ENCODE data around the gene MYDGF.
A peak's percentile ranks its signal among the peaks of the same experiment; 100 is the strongest.

Gene MYDGF

DNA sequence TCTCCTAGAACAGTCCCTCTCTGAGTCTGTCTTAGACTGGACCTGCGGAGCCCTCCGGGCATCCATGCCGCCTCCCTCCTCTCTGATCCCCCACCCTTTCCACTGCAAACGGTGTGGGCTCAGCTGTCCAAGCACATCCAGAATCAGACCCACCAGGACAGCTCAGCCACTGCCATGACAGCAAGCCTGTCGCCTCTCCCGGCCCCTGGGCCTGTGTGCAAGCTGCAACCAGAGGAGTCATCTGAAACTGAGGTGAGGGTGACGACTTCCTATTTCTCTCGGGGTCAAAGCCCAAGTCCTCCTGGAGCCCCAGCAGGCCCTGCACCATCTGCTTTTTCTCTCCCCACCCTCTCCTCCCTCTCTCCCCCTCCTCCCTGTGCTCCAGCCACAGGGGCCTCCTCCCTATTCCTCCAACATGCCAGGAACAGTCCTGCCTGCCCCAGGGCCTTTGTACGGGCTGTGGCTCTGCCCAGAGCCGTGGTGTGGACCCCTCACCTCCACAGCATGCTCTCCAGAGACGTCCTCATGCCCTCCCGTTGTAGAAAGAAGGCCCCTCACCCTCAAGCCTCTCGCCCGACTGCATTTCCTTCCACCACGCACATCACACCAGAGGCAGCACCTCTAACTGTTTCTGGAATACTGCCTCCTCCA, 23.5 kb upstream of the MYDGF start:
- peak overlapping the region; percentile 100 for H3K27ac ChIP-seq
- DNase-seq (ENCODE audit: low spot score) = no peak
- POLR2A ChIA-PET (ENCODE audit: low non-redundant PET) = no interaction called here
- TF ChIP-seq, protein P1, sequence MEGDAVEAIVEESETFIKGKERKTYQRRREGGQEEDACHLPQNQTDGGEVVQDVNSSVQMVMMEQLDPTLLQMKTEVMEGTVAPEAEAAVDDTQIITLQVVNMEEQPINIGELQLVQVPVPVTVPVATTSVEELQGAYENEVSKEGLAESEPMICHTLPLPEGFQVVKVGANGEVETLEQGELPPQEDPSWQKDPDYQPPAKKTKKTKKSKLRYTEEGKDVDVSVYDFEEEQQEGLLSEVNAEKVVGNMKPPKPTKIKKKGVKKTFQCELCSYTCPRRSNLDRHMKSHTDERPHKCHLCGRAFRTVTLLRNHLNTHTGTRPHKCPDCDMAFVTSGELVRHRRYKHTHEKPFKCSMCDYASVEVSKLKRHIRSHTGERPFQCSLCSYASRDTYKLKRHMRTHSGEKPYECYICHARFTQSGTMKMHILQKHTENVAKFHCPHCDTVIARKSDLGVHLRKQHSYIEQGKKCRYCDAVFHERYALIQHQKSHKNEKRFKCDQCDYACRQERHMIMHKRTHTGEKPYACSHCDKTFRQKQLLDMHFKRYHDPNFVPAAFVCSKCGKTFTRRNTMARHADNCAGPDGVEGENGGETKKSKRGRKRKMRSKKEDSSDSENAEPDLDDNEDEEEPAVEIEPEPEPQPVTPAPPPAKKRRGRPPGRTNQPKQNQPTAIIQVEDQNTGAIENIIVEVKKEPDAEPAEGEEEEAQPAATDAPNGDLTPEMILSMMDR (conservative IDR thresholded peaks at IDR 0.05; ENCODE audit: low read depth) = no peak
- CTCF ChIA-PET = interaction anchor here (0.7 kb wide), 1 partner anchor 64 kb away, joined by 3 read pairs; no protein-coding TSS in a partner anchor

DNA sequence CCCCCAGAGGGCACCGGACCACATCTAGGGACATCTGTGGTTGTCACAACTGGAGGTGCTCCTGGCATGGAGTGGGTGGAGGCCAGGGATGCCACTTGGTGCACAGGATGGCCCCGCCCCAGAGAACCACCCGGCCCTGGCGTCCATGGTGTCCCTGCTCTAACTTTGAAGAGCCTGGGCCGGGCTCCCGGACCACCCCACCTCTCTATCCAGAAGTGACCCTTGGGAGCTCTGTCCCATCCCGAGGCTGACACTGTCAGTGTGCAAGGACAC, 22.9 kb upstream of the MYDGF start:
- TF ChIP-seq, protein P1 (conservative IDR thresholded peaks at IDR 0.05; ENCODE audit: low read depth) = no peak
- DNase-seq (ENCODE audit: low spot score) = no peak
- H3K27ac ChIP-seq = peak overlapping the region; percentile 100
- POLR2A ChIA-PET (ENCODE audit: low non-redundant PET) = no interaction called here
- CTCF ChIA-PET = interaction anchor here (0.7 kb wide), 1 partner anchor 63 kb away, joined by 3 read pairs; no protein-coding TSS in a partner anchor

DNA sequence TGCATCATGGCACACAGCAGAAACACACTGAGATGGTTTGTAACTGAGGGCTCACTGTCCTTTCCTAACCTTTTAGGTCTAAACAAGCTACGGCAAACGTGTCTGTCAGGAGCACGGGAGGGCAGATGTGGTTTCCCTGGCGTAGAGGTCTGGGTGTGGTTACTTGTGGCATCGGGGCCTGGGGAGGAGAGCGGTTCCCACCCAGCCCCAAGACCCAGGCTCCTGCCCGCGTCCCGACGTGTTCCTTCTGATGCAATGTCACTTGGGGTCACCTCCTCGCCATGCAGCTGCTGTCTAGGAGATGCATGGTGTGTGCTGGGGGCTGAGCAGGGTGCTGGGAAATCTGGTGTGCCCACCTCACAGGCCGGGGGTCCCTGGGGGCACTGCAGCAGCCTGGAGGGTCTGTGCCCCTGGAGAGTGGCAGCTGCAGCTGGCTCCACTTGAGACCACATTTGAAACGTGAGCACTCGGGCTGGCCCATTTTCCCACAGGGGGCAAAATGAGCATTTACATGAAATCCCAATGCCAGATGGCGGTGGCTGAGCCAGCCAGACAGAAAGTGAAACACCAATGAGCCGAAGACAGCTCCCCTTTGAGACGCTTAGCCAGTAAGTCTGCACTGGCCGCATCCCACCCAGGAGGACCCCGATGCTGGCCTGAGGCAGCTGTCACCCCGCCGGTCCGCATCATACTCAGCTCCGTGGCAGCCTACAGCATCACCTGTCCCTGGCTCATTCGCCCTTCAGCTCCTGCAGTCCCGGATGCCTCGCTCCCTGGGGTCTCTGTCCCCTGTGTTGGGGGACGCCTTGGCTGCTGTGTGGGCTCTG, 22.3 kb upstream of the MYDGF start:
- TF ChIP-seq, protein P1 (conservative IDR thresholded peaks at IDR 0.05; ENCODE audit: low read depth) = no peak
- ChIA-PET POLR2A (ENCODE audit: low non-redundant PET) (no interaction called here), CTCF (no interaction called here)
- H3K27ac ChIP-seq = peak overlapping the region; percentile 100
- no peak for DNase-seq (ENCODE audit: low spot score)

DNA sequence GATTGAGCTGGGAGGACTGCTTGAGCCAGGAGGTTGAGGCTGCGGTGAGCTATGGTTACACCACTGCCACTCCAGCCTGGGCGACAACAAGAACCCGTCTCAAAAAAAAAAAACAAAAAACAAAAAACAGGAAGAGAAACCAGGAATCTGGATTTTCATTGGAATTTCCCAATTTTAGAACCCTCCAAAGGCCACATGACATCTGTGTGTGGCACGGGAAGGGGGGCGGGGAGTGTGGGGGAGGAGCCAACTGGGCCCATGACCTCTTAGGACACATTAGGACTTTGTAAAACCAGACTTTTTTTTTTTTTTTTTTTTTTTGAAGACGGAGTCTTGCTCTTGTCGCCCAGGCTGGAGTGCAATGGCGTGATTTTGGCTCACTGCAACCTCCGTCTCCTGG, 21.2 kb upstream of the MYDGF start:
- CTCF ChIA-PET = no interaction called here
- TF ChIP-seq, protein P1 (conservative IDR thresholded peaks at IDR 0.05; ENCODE audit: low read depth) = no peak
- POLR2A ChIA-PET (ENCODE audit: low non-redundant PET) = no interaction called here
- H3K27ac ChIP-seq = peak overlapping the region; percentile 100
- no peak for DNase-seq (ENCODE audit: low spot score)

DNA sequence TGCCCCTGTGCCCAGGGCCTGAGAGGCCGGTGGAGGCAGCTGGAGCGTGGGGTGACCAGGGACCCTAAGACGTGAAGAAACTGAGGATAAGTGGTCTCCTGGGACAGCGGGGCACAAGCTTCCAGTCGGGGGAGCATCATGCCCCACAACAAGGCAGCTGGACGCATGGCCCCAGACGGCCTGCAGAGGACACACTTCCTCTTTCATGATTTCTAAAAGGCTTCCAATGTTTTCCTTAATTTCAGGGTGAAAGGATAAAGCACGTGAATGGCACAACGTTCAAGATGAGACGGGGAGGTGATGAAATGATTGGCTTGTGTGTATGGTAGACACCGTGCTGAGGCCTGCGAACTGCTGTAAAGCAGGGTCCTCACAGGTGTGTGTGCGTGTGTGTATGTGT, 20.2 kb upstream of the MYDGF start:
- ChIA-PET CTCF (no interaction called here), POLR2A (ENCODE audit: low non-redundant PET) (no interaction called here)
- no peak for DNase-seq (ENCODE audit: low spot score)
- TF ChIP-seq, protein P1 (conservative IDR thresholded peaks at IDR 0.05; ENCODE audit: low read depth) = no peak
- peak overlapping the region; percentile 100 for H3K27ac ChIP-seq

DNA sequence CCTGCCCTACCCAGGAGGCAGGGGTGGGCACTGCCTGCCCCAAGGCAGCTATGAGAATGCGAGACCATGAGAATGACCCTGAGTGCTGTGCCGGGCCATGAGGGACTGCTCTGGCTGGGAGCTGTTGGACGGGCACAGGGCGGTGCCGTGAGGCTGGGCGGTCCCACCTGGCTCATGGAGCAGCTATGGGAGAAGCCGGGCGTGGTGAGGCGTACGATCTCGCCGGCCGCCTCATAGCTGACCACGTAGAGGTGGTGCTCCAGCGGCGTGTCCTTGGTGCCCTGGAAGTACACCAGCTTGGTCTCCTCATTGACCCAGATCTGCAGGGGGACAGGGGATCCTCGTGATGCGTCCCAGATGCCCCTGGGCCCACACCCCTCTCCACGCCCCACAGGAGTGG, 19.3 kb upstream of the MYDGF start:
- DNase-seq (ENCODE audit: low spot score) = no peak
- ChIA-PET CTCF (interaction anchor here (0.6 kb wide), 1 partner anchor 102 kb away, joined by 3 read pairs; no protein-coding TSS in a partner anchor), POLR2A (ENCODE audit: low non-redundant PET) (no interaction called here)
- peak overlapping the region; percentile 100 for H3K27ac ChIP-seq
- TF ChIP-seq, protein P1 (conservative IDR thresholded peaks at IDR 0.05; ENCODE audit: low read depth) = no peak

Data from RWPE1 (cell line).